ENCODE measurements around the gene CDK13. TPM values are rescaled to one million over a fixed set of nuclear protein-coding genes. Genes with fewer than 3 reads are reported as not detected.

The CDK13 gene
- total and polyA plus RNA-seq, 4 donors = 13.3 to 124 (median 30.8) TPM

DNA sequence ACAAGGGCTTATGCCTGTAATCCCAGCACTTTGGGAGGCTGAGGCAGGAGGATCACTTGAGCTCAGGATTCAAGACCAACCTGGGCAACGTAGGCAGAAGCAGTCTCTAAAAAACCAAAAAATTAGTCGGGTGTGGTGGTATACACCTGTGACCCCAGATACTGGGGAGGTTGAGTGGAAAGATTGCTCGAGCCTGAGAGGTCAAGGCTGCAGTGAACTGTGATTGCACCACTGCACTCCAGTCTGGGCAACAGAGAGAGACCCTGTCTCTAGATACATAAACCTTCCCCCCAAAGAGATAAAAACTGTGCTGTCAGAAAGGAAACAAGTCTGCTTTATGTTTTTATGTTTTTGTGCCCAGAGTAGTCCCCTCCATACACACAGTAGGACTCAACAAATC is 27.5 kb upstream of the CDK13 start:
- no peak overlapping the region for H3K4me3 ChIP-seq
- no peaks in the 10 kb centered on the region for H3K4me1 ChIP-seq (ENCODE audit: control insufficient read depth in 5 of 5, insufficient read depth in 5 of 5, low read length in 5 of 5)
- DNase-seq (no peak), ATAC-seq (ENCODE audit: insufficient read depth, low FRiP score) (no peak)
- H3K27me3 ChIP-seq (ENCODE audit: control insufficient read depth in 3 of 3, insufficient read depth in 3 of 3, low read length in 2 of 3) = no peaks in the 10 kb centered on the region
- no peaks in the 10 kb centered on the region for H3K36me3 ChIP-seq (ENCODE audit: control insufficient read depth in 4 of 4, insufficient read depth in 4 of 4, low read length in 4 of 4)
- 86 to 93% methylated on average over 3 of the region's 3 CpGs for WGBS, 2 donors
- no peak overlapping the region for H3K27ac ChIP-seq (ENCODE audit: low read depth in 1 of 2, low read length in 1 of 2)
- H3K9ac ChIP-seq (ENCODE audit: insufficient read depth in 1 of 2, low read length in 2 of 2) = no peak overlapping the region
- H3K9me3 ChIP-seq (ENCODE audit: control insufficient read depth in 4 of 4, insufficient read depth in 3 of 4, low read length in 3 of 4) = no peaks in the 10 kb centered on the region
- TF ChIP-seq, protein P1, sequence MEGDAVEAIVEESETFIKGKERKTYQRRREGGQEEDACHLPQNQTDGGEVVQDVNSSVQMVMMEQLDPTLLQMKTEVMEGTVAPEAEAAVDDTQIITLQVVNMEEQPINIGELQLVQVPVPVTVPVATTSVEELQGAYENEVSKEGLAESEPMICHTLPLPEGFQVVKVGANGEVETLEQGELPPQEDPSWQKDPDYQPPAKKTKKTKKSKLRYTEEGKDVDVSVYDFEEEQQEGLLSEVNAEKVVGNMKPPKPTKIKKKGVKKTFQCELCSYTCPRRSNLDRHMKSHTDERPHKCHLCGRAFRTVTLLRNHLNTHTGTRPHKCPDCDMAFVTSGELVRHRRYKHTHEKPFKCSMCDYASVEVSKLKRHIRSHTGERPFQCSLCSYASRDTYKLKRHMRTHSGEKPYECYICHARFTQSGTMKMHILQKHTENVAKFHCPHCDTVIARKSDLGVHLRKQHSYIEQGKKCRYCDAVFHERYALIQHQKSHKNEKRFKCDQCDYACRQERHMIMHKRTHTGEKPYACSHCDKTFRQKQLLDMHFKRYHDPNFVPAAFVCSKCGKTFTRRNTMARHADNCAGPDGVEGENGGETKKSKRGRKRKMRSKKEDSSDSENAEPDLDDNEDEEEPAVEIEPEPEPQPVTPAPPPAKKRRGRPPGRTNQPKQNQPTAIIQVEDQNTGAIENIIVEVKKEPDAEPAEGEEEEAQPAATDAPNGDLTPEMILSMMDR (IDR thresholded peaks at IDR 0.05; ENCODE audit: control extremely low read depth, extremely low read depth) = no peak

GRCh38 chr7:39923091-39923490 is 27.0 kb upstream of the CDK13 start:
- H3K27ac ChIP-seq (ENCODE audit: low read depth in 1 of 2, low read length in 1 of 2) = no peak overlapping the region
- ATAC-seq (ENCODE audit: insufficient read depth, low FRiP score) (no peak), DNase-seq (no peak)
- WGBS, 2 donors = 83 to 86% methylated on average over 1 of the region's 1 CpG
- H3K4me3 ChIP-seq = no peak overlapping the region
- H3K36me3 ChIP-seq (ENCODE audit: control insufficient read depth in 4 of 4, insufficient read depth in 4 of 4, low read length in 4 of 4) = no peaks in the 10 kb centered on the region
- no peaks in the 10 kb centered on the region for H3K27me3 ChIP-seq (ENCODE audit: control insufficient read depth in 3 of 3, insufficient read depth in 3 of 3, low read length in 2 of 3)
- no peaks in the 10 kb centered on the region for H3K9me3 ChIP-seq (ENCODE audit: control insufficient read depth in 4 of 4, insufficient read depth in 3 of 4, low read length in 3 of 4)
- TF ChIP-seq, protein P1 (IDR thresholded peaks at IDR 0.05; ENCODE audit: control extremely low read depth, extremely low read depth) = no peak
- no peaks in the 10 kb centered on the region for H3K4me1 ChIP-seq (ENCODE audit: control insufficient read depth in 5 of 5, insufficient read depth in 5 of 5, low read length in 5 of 5)
- H3K9ac ChIP-seq (ENCODE audit: insufficient read depth in 1 of 2, low read length in 2 of 2) = no peak overlapping the region

DNA sequence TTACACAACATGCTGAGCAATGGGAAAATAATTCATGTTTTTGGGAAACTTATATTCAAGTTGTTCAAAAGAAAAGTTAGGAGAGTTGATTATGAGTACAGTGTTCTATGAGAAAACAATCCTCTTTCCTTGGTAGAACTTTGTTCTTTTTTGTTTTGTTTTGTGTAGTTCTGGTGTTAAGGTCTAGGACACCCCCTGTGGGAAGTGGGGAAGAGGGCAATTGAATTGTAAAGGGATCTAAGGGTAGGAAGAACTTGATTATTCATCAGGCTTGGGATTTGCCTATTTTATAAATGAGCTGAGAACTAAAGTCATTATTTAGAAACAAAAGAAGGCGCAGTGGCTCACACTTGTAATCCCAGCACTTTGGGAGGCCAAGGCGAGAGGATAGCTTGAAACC is 25.9 kb upstream of the CDK13 start:
- no peak for DNase-seq
- no peak overlapping the region for H3K9ac ChIP-seq (ENCODE audit: insufficient read depth in 1 of 2, low read length in 2 of 2)
- no peak for ATAC-seq (ENCODE audit: insufficient read depth, low FRiP score)
- WGBS, 2 donors = 93 to 94% methylated on average over 2 of the region's 2 CpGs
- H3K9me3 ChIP-seq (ENCODE audit: control insufficient read depth in 4 of 4, insufficient read depth in 3 of 4, low read length in 3 of 4) = no peaks in the 10 kb centered on the region
- TF ChIP-seq, protein P1 (IDR thresholded peaks at IDR 0.05; ENCODE audit: control extremely low read depth, extremely low read depth) = no peak
- H3K27ac ChIP-seq (ENCODE audit: low read depth in 1 of 2, low read length in 1 of 2) = no peak overlapping the region
- no peaks in the 10 kb centered on the region for H3K4me1 ChIP-seq (ENCODE audit: control insufficient read depth in 5 of 5, insufficient read depth in 5 of 5, low read length in 5 of 5)
- H3K4me3 ChIP-seq = no peak overlapping the region
- H3K36me3 ChIP-seq (ENCODE audit: control insufficient read depth in 4 of 4, insufficient read depth in 4 of 4, low read length in 4 of 4) = no peaks in the 10 kb centered on the region
- H3K27me3 ChIP-seq (ENCODE audit: control insufficient read depth in 3 of 3, insufficient read depth in 3 of 3, low read length in 2 of 3) = no peaks in the 10 kb centered on the region

- Histone ChIP-seq H3K4me3 (no peak overlapping the region), H3K9ac (ENCODE audit: insufficient read depth in 1 of 2, low read length in 2 of 2) (no peak overlapping the region), H3K4me1 (ENCODE audit: control insufficient read depth in 5 of 5, insufficient read depth in 5 of 5, low read length in 5 of 5) (no peaks in the 10 kb centered on the region), H3K27ac (ENCODE audit: low read depth in 1 of 2, low read length in 1 of 2) (no peak overlapping the region), H3K9me3 (ENCODE audit: control insufficient read depth in 4 of 4, insufficient read depth in 3 of 4, low read length in 3 of 4) (no peaks in the 10 kb centered on the region), H3K27me3 (ENCODE audit: control insufficient read depth in 3 of 3, insufficient read depth in 3 of 3, low read length in 2 of 3) (no peaks in the 10 kb centered on the region), H3K36me3 (ENCODE audit: control insufficient read depth in 4 of 4, insufficient read depth in 4 of 4, low read length in 4 of 4) (no peaks in the 10 kb centered on the region)
- DNase-seq (no peak), ATAC-seq (ENCODE audit: insufficient read depth, low FRiP score) (no peak)
- TF ChIP-seq, protein P1 (IDR thresholded peaks at IDR 0.05; ENCODE audit: control extremely low read depth, extremely low read depth) = no peak
Observed at GRCh38 chr7:39926111-39926510, 23.9 kb upstream of the CDK13 start.
